Right lobe of liver (tissue), 6 donors: ENCODE data around the gene MIEF1. TPM values are rescaled to one million over a fixed set of nuclear protein-coding genes. Genes with fewer than 3 reads are reported as not detected.

ENCODE experiments used
- ATAC-seq, 4 donors: fragments of 200-7000 bp; cut with Tn5 transposase; one replicate each; pipeline ENCODE4 v1.9.1; 2020; ENCODE audit warnings: mild to moderate bottlenecking in 4 of 4, moderate library complexity in 4 of 4
- DNase-seq, 3 donors: peaks; one replicate each; pipeline ENCODE4 v3.0.0-alpha.2; 2020
- H3K27ac ChIP-seq, 3 donors: fragments of 200-600 bp; one replicate each; pipeline ENCODE4 v1.8.0; 2022
- H3K27me3 ChIP-seq, 2 donors: fragments of 200-600 bp; one replicate each; pipeline ENCODE4 v1.8.0; 2022
- H3K36me3 ChIP-seq, 4 donors: fragments of 200-600 bp; sonication (generic) in 1 of 4; one replicate each; pipeline versions ENCODE4 v1.5.1 to v1.8.0; 2017 to 2022; ENCODE audit warnings: control low read depth in 1 of 4
- H3K4me1 ChIP-seq, 4 donors: fragments of 200-600 bp; sonication (generic) in 1 of 4; one replicate each; pipeline versions ENCODE4 v1.5.1 to v1.8.0; 2017 to 2022; ENCODE audit warnings: control low read depth in 1 of 4
- H3K4me3 ChIP-seq, 3 donors: fragments of 200-600 bp; one replicate each; pipeline ENCODE4 v1.8.0; 2022
- H3K9me3 ChIP-seq, 4 donors: fragments of 200-600 bp; sonication (generic) in 1 of 4; one replicate each; pipeline versions ENCODE4 v1.5.1 to v1.8.0; 2017 to 2022; ENCODE audit warnings: control low read depth in 1 of 4
- CTCF ChIP-seq, 4 donors: fragments of 200-600 bp in 3 of 4; fragments of 450-650 bp in 1 of 4; IDR thresholded peaks; one replicate each; pipeline versions ENCODE4 v1.5.1 to v1.8.0; 2016 to 2022; ENCODE audit warnings: antibody characterized with exemption in 4 of 4, mild to moderate bottlenecking in 2 of 4
- POLR2A ChIP-seq: fragments of 450-650 bp; IDR thresholded peaks from one replicate; pipeline ENCODE4 v1.6.1; 2017; ENCODE audit warnings: antibody characterized with exemption, mild to moderate bottlenecking
- WGBS: methylation state at CpG from one replicate; pipeline ENCODE4 v1.1.6; 2018; ENCODE audit warnings: low coverage, low lambda C conversion rate; ENCODE audit not compliant: insufficient coverage; ENCODE audit errors: missing lambda C conversion rate; 5-methylcytosine and 5-hydroxymethylcytosine counted together
- intact Hi-C, 2 donors: fragments of 100-400 bp; cut with DNase I; formaldehyde crosslinking; loops; one replicate each; pipeline versions ENCODE4 v1.11.2 to v1.14.1; 2022
- total RNA-seq, 6 experiments: library from RNA; depleted of rRNA in 2 of 6; stranded (reverse); fragments of >200 nt in 2 of 6; fragmentation: NEBNext Ultra II Directional in 3 of 6; extraction: Animal tissue kit (Norgen Biotek cat#: 25700) in 3 of 6; gene quantifications; one replicate each; pipeline versions ENCODE4 v1.1.0 to v1.2.4, GENCODE V29; 2016 to 2023
- donor health status: DM: no; HTN: yes; CAD: no.
- donor health status: DM: no; HTN: no; CAD: no.
- donor health status: DM: no; HTN: no; CAD: no.
- donor health status: DM: no; HTN: yes; CAD: no.
- donor health status: DM: no; HTN: yes; CAD: no.

Gene MIEF1
- total RNA-seq, 6 experiments from 2014 or later = 17.4 to 24.4 (median 21.5) TPM

GRCh38 chr22:39526736-39527171, 24.7 kb downstream of the MIEF1 start:
- Histone ChIP-seq H3K9me3 (no peaks in the 10 kb centered on the region), H3K27me3 (no peaks in the 10 kb centered on the region), H3K36me3 (peaks cover 6 to 48% (median 21%) of the 10 kb centered on the region in 4 donors), H3K4me1 (peaks cover 0 to 67% (median 27%) of the 10 kb centered on the region in 4 donors), H3K27ac (peak overlapping the region in 1 of 3 donors; percentile 39), H3K4me3 (no peak overlapping the region)
- ATAC-seq (no peak), DNase-seq (peak in 1 of 3 donors; percentile 57)
- intact Hi-C loops = loop anchor here in 1 of 2 donors (5.0 kb wide), 1 partner anchor 34 kb away; no protein-coding TSS in a partner anchor
- 80% methylated on average over 2 of the region's 4 CpGs for WGBS
- TF ChIP-seq POLR2A (no peak), CTCF (IDR thresholded peaks at IDR 0.05) (no peak)

- 27% methylated on average over 3 of the region's 6 CpGs for WGBS
- Histone ChIP-seq H3K4me3 (no peak overlapping the region), H3K4me1 (peaks cover 0 to 61% (median 24%) of the 10 kb centered on the region in 4 donors), H3K27me3 (no peaks in the 10 kb centered on the region), H3K9me3 (no peaks in the 10 kb centered on the region), H3K36me3 (peaks cover 3 to 40% (median 14%) of the 10 kb centered on the region in 4 donors), H3K27ac (peak overlapping the region in 1 of 3 donors; percentile 39)
- peak; percentile 13 to 38 (median 27) for ATAC-seq
- no peak for TF ChIP-seq POLR2A
- TF ChIP-seq CTCF (IDR thresholded peaks at IDR 0.05) = no peak
- peak in 2 of 3 donors; percentile 62 to 67 for DNase-seq
- intact Hi-C loops = loop anchor here in 1 of 2 donors (5.0 kb wide), 1 partner anchor 35 kb away; no protein-coding TSS in a partner anchor
Measured at GRCh38 chr22:39527481-39527961, 25.4 kb downstream of the MIEF1 start.

GRCh38 chr22:39528080-39528661, 26.1 kb downstream of the MIEF1 start:
- peak overlapping the region in 1 of 3 donors; percentile 39 for H3K27ac ChIP-seq
- ATAC-seq (no peak), DNase-seq (peak in 1 of 3 donors; percentile 32)
- peaks cover 0 to 34% (median 9%) of the 10 kb centered on the region in 4 donors for H3K36me3 ChIP-seq
- no peaks in the 10 kb centered on the region for H3K9me3 ChIP-seq
- intact Hi-C loops = loop anchor here in 1 of 2 donors (5.0 kb wide), 1 partner anchor 36 kb away; no protein-coding TSS in a partner anchor
- H3K4me3 ChIP-seq = no peak overlapping the region
- peaks cover 0 to 55% (median 21%) of the 10 kb centered on the region in 4 donors for H3K4me1 ChIP-seq
- no peaks in the 10 kb centered on the region for H3K27me3 ChIP-seq
- 77% methylated on average over 8 of the region's 12 CpGs for WGBS
- TF ChIP-seq POLR2A = no peak
- no peak for TF ChIP-seq CTCF (IDR thresholded peaks at IDR 0.05)

- ATAC-seq (peak; percentile 60 to 69 (median 66)), DNase-seq (peak; percentile 88 to 92 (median 90))
- Histone ChIP-seq H3K4me1 (peaks cover 0 to 55% (median 21%) of the 10 kb centered on the region in 4 donors), H3K4me3 (no peak overlapping the region), H3K36me3 (peaks cover 0 to 27% (median 6%) of the 10 kb centered on the region in 4 donors), H3K27ac (no peak overlapping the region), H3K9me3 (no peaks in the 10 kb centered on the region), H3K27me3 (no peaks in the 10 kb centered on the region)
- intact Hi-C loops = loop anchor here in 1 of 2 donors (5.0 kb wide), 1 partner anchor 37 kb away; no protein-coding TSS in a partner anchor
- TF ChIP-seq POLR2A = no peak
- peak; percentile 95 to 99 (median 96) for TF ChIP-seq CTCF (IDR thresholded peaks at IDR 0.05)
- 75% methylated on average over 9 of the region's 32 CpGs for WGBS
Measured at GRCh38 chr22:39528681-39529486, 26.8 kb downstream of the MIEF1 start.
